ENCODE data around the gene FAAP100. TPM values are rescaled to one million over a fixed set of nuclear protein-coding genes. Genes with fewer than 3 reads are reported as not detected.
A peak's percentile ranks its signal among the peaks of the same experiment; 100 is the strongest.

FAAP100 gene
- total RNA-seq, 4 donors from 2014 or later: 3.5 to 31.2 (median 17.3) TPM

DNA sequence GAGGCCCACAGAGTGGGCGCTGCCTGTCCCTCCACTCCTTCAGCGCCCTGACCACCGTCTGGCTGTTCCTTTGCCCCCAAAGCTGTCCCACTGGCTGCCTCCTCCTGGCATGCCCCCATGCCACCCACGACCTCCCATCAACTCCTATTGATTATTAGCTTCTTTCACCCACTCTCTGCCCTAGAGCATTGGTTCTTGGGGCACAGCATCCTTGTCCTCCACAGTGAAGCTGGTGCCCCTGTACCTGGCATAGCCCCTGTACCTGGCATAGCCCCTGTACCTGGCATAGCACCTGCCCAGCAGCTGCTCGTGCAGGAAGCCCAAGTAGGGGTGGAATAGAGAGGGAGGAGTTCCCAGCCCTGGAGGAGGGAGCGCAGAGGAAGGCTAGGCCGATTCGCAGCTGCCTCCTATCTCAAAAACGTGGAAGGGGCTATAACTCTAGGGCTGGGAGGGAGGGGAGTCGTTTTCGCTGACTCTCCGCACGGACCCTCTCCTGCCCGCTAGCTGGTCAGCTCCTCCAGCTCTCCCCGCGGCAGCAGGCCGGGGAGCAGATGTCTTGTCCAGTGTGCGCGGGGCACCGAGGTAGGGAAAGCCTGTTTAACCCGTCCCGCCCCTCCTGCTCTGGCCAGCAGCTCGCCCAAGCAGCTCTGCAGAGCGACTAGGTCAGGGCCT is 33.9 kb downstream of the FAAP100 start:
- Histone ChIP-seq H3K27me3 (no peaks in the 10 kb centered on the region), H3K27ac (peak overlapping the region; percentile 97 to 100), H3K9me3 (no peaks in the 10 kb centered on the region), H3K4me3 (peak overlapping the region; percentile 36 to 98), H3K36me3 (no peaks in the 10 kb centered on the region), H3K4me1 (peaks cover 3 to 25% of the 10 kb centered on the region in 2 donors)
- intact Hi-C loops (cut with DNase I; ENCODE audit: low total_unique reads): no loop called here
- peak in 1 of 2 donors; percentile 54 for DNase-seq
- TF ChIP-seq POLR2A (IDR thresholded peaks at IDR 0.05): no peak
- TF ChIP-seq, protein P1, sequence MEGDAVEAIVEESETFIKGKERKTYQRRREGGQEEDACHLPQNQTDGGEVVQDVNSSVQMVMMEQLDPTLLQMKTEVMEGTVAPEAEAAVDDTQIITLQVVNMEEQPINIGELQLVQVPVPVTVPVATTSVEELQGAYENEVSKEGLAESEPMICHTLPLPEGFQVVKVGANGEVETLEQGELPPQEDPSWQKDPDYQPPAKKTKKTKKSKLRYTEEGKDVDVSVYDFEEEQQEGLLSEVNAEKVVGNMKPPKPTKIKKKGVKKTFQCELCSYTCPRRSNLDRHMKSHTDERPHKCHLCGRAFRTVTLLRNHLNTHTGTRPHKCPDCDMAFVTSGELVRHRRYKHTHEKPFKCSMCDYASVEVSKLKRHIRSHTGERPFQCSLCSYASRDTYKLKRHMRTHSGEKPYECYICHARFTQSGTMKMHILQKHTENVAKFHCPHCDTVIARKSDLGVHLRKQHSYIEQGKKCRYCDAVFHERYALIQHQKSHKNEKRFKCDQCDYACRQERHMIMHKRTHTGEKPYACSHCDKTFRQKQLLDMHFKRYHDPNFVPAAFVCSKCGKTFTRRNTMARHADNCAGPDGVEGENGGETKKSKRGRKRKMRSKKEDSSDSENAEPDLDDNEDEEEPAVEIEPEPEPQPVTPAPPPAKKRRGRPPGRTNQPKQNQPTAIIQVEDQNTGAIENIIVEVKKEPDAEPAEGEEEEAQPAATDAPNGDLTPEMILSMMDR (IDR thresholded peaks at IDR 0.05): no peak

DNA sequence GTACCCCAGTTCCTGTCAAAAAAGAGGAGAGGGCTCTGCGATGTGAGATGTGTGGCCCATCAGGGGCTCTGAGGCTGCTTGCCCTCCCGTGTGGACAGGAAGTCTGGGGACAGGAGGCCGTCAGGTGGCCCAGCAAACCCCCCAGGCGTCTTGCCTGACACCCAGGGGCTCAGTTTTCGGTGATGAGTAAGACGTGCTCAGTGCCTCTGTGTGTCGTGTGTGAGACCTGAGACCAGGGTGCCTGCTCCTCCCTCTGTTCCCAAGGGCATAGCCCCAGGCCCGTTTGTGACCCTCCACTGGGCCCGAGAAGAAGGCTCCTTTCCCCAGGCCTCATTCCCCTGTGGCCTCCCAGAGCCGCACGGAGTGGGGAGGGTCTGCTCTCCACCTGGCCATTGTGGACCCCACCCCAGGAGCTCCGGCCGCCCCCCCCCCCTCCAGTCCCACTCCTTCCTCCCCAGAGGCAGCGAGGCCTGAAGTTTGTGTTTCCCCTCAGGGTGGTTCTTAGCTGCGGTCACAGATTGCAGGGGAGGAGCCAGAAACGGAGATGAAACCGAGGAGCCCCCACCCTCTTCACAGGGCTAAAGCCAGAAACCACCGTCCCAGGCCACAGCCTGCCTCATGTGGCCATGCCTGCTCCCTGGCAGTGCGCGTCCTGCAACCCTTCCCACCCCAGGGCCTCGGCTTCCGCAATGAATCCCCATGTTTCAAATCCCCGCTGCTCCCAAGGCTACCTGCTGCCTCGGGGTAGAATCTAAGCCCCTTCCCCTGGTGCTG is 34.6 kb downstream of the FAAP100 start:
- TF ChIP-seq POLR2A (IDR thresholded peaks at IDR 0.05): no peak
- TF ChIP-seq, protein P1 (IDR thresholded peaks at IDR 0.05): no peak
- H3K9me3 ChIP-seq: no peaks in the 10 kb centered on the region
- peak overlapping the region; percentile 77 to 98 for H3K4me3 ChIP-seq
- H3K27me3 ChIP-seq: no peaks in the 10 kb centered on the region
- intact Hi-C loops (cut with DNase I; ENCODE audit: low total_unique reads): no loop called here
- H3K27ac ChIP-seq: peak overlapping the region; percentile 97 to 100
- DNase-seq: peak; percentile 31 to 40
- H3K4me1 ChIP-seq: peaks cover 3 to 25% of the 10 kb centered on the region in 2 donors
- no peaks in the 10 kb centered on the region for H3K36me3 ChIP-seq

DNA sequence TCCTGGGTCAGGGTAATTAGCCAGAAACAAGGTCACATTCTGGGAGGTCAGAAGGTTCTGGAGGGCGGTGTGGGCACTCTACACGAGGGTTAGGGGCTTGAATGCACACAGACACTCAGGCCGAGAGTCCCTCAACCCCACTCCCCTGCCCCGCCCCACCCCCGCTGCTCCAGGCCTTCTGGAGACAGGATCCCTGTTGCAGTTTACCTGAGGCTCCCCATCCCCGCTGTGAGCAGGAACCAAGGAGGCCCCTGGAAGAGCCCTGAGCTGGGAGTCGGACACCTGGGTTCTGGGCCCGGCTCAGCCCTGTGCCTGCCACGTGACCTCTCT is 35.2 kb downstream of the FAAP100 start:
- Histone ChIP-seq H3K4me3 (peak overlapping the region; percentile 77 to 98), H3K4me1 (peaks cover 3 to 25% of the 10 kb centered on the region in 2 donors), H3K27ac (peak overlapping the region; percentile 97 to 100), H3K27me3 (no peaks in the 10 kb centered on the region), H3K36me3 (no peaks in the 10 kb centered on the region), H3K9me3 (no peaks in the 10 kb centered on the region)
- no peak for TF ChIP-seq POLR2A (IDR thresholded peaks at IDR 0.05)
- TF ChIP-seq, protein P1 (IDR thresholded peaks at IDR 0.05): no peak
- peak in 1 of 2 donors; percentile 17 for DNase-seq
- intact Hi-C loops (cut with DNase I; ENCODE audit: low total_unique reads): no loop called here

DNA sequence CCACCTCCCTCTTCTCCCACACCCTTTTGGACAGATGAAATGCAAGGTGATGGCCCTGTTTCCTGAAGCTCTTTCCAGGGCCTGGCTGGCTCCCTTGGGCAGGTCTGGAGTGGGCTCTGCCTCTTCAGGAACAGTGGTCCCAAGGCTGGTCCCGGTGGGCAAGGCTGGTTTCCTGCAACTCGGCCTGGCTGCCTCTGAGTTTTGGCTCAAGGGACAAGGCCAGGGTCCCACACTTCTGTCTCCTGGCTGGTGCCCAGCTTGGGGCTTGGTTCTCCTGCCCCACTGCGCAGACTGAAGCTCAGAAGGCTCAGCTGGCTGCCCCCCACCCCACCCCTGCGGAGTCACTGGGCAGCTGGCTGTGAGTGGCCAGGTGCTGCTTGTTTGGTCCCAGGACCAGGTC is 35.7 kb downstream of the FAAP100 start:
- Histone ChIP-seq H3K36me3 (no peaks in the 10 kb centered on the region), H3K9me3 (no peaks in the 10 kb centered on the region), H3K4me3 (peak overlapping the region; percentile 77 to 98), H3K27ac (peak overlapping the region; percentile 97 to 100), H3K27me3 (no peaks in the 10 kb centered on the region), H3K4me1 (peaks cover 3 to 25% of the 10 kb centered on the region in 2 donors)
- intact Hi-C loops (cut with DNase I; ENCODE audit: low total_unique reads): no loop called here
- TF ChIP-seq, protein P1 (IDR thresholded peaks at IDR 0.05): no peak
- TF ChIP-seq POLR2A (IDR thresholded peaks at IDR 0.05): no peak
- peak; percentile 26 to 27 for DNase-seq

DNA sequence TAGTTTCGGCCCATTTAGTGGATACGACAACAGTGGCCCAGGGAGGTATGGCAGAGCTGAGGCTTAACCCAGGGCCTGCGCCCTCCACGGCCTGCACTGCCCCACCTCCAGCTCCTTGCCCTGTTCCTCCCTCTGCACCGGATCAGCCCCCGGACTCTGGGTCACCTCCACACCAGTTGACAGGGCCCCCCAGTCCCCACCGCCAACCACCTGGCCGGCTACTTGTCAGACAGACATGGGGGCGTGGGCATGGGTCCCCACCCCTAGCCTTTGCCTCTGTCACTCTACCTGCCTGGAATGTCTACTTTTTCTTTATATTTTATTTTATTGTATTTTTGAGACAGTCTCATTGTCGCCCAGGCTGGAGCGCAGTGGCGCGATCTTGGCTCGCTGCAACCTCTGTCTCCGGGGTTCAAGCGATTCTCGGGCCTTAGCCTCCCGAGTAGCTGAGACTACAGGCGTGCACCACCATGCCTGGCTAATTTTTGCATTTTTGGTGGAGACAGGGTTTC is 36.6 kb downstream of the FAAP100 start:
- DNase-seq: peak in 1 of 2 donors; percentile 46
- Histone ChIP-seq H3K4me3 (peak overlapping the region; percentile 77 to 98), H3K27me3 (no peaks in the 10 kb centered on the region), H3K27ac (peak overlapping the region; percentile 97 to 100), H3K36me3 (no peaks in the 10 kb centered on the region), H3K9me3 (no peaks in the 10 kb centered on the region), H3K4me1 (peaks cover 3 to 25% of the 10 kb centered on the region in 2 donors)
- intact Hi-C loops (cut with DNase I; ENCODE audit: low total_unique reads): no loop called here
- TF ChIP-seq, protein P1 (IDR thresholded peaks at IDR 0.05): no peak
- TF ChIP-seq POLR2A (IDR thresholded peaks at IDR 0.05): no peak

All from uterus (tissue), 4 donors.